PC-9 (cell line): Measurements from ENCODE around the gene NSUN7. TPM values are rescaled to one million over a fixed set of nuclear protein-coding genes. Genes with fewer than 3 reads are reported as not detected.
A peak's percentile ranks its signal among the peaks of the same experiment; 100 is the strongest.

Experiments used
- BruUV-seq: library from RNA; stranded (reverse); fragments of 400-500 nt; replicated peaks from 2 replicates; lab custom pipeline; 2021; lab: Mats Ljungman, UMichigan
- CTCF ChIA-PET: fragments of 300-600 bp; sonication (Branson Sonifier 250); formaldehyde crosslinking; loops from one replicate; lab custom pipeline; 2022; ENCODE audit warnings: antibody characterized with exemption; lab: Charles Lee
- POLR2A ChIA-PET: fragments of 300-600 bp; sonication (Branson Sonifier 250); formaldehyde crosslinking; loops from one replicate; lab custom pipeline; 2022; ENCODE audit warnings: antibody characterized with exemption; ENCODE audit not compliant: unreplicated experiment; lab: Charles Lee
- DNase-seq, 2 experiments: peaks; one replicate each; pipeline versions ENCODE4 v3.0.0 to v3.0.0-alpha.2; 2015 to 2022; ENCODE audit warnings: mixed read lengths in 1 of 2
- H2AFZ ChIP-seq: fragments of 200-600 bp; sonication (generic); 2 replicates; pipeline ENCODE4 v1.8.1; 2017; ENCODE audit warnings: antibody characterized with exemption
- H3F3A ChIP-seq: fragments of 200-600 bp; sonication (generic); 2 replicates; pipeline ENCODE4 v1.8.1; 2017; ENCODE audit warnings: antibody characterized with exemption, mild to moderate bottlenecking, low read depth; ENCODE audit not compliant: insufficient read depth
- H3K27ac ChIP-seq: fragments of 200-600 bp; sonication (generic); 2 replicates; pipeline ENCODE4 v1.6.1; 2016; ENCODE audit warnings: mixed run types
- H3K27me3 ChIP-seq: fragments of 200-600 bp; sonication (generic); 2 replicates; pipeline ENCODE4 v1.6.1; 2016; ENCODE audit warnings: low read depth, mixed run types; ENCODE audit not compliant: insufficient read depth
- H3K36me3 ChIP-seq: fragments of 200-600 bp; sonication (generic); 2 replicates; pipeline ENCODE4 v1.6.1; 2016; ENCODE audit warnings: low read depth, mixed run types
- H3K4me1 ChIP-seq: fragments of 200-600 bp; sonication (generic); replicated peaks from 2 replicates; pipeline ENCODE4 v1.6.1; 2016; ENCODE audit warnings: mixed run types; ENCODE audit not compliant: insufficient read depth
- H3K4me2 ChIP-seq: fragments of 200-600 bp; sonication (generic); 2 replicates; pipeline ENCODE4 v1.6.1; 2017; ENCODE audit warnings: mixed run types
- H3K4me3 ChIP-seq: fragments of 200-600 bp; sonication (generic); 2 replicates; pipeline ENCODE4 v1.6.1; 2016; ENCODE audit warnings: mixed run types
- H3K79me2 ChIP-seq: fragments of 200-600 bp; sonication (generic); 2 replicates; pipeline ENCODE4 v1.6.1; 2017; ENCODE audit warnings: low read depth, mixed run types
- H3K9me2 ChIP-seq: fragments of 200-600 bp; sonication (generic); 2 replicates; pipeline ENCODE4 v1.8.1; 2017; ENCODE audit warnings: mild to moderate bottlenecking; ENCODE audit not compliant: insufficient read depth
- H3K9me3 ChIP-seq: fragments of 200-600 bp; sonication (generic); 2 replicates; pipeline ENCODE4 v1.8.1; 2016; ENCODE audit warnings: low read depth; ENCODE audit not compliant: insufficient read depth
- H4K20me1 ChIP-seq: fragments of 200-600 bp; sonication (generic); 2 replicates; pipeline ENCODE4 v1.8.1; 2017; ENCODE audit not compliant: insufficient read depth
- EZH2 ChIP-seq: fragments of 200-600 bp; sonication (generic); IDR thresholded peaks from 2 replicates; pipeline ENCODE4 v1.8.0; 2017; ENCODE audit warnings: antibody characterized with exemption, low read depth
- intact Hi-C: fragments of 100-400 bp; cut with micrococcal nuclease; formaldehyde crosslinking; loops from one replicate; pipeline ENCODE4 v1.10.0; 2022; ENCODE audit not compliant: unreplicated experiment
- total RNA-seq: library from RNA; stranded (reverse); gene quantifications from 2 replicates; pipeline ENCODE4 v1.2.3, GENCODE V29; 2021
- TF ChIP-seq, protein P1 (sequence below): fragments of 200-600 bp; sonication (generic); conservative IDR thresholded peaks from 2 replicates; pipeline ENCODE4 v1.6.1; 2017; ENCODE audit warnings: mixed run types, antibody characterized with exemption, mild to moderate bottlenecking, moderate library complexity

Gene NSUN7
- total RNA-seq, 1 experiment from 2014 or later: 16.8 TPM

- intact Hi-C loops: no loop called here
- no TSS peak for BruUV-seq
- H3K9me2 ChIP-seq: no peaks in the 10 kb centered on the region
- H3K27me3 ChIP-seq: no peaks in the 10 kb centered on the region
- no peaks in the 10 kb centered on the region for H3K79me2 ChIP-seq
- peaks cover 36% of the 10 kb centered on the region for H3F3A ChIP-seq
- no peaks in the 10 kb centered on the region for H3K36me3 ChIP-seq
- peak; percentile 57 to 87 for DNase-seq
- H4K20me1 ChIP-seq: no peaks in the 10 kb centered on the region
- H3K9me3 ChIP-seq: no peaks in the 10 kb centered on the region
- peak overlapping the region; percentile 90 for H3K27ac ChIP-seq
- H3K4me2 ChIP-seq: peak overlapping the region; percentile 78
- H2AFZ ChIP-seq: peak overlapping the region; percentile 76
- TF ChIP-seq, protein P1, sequence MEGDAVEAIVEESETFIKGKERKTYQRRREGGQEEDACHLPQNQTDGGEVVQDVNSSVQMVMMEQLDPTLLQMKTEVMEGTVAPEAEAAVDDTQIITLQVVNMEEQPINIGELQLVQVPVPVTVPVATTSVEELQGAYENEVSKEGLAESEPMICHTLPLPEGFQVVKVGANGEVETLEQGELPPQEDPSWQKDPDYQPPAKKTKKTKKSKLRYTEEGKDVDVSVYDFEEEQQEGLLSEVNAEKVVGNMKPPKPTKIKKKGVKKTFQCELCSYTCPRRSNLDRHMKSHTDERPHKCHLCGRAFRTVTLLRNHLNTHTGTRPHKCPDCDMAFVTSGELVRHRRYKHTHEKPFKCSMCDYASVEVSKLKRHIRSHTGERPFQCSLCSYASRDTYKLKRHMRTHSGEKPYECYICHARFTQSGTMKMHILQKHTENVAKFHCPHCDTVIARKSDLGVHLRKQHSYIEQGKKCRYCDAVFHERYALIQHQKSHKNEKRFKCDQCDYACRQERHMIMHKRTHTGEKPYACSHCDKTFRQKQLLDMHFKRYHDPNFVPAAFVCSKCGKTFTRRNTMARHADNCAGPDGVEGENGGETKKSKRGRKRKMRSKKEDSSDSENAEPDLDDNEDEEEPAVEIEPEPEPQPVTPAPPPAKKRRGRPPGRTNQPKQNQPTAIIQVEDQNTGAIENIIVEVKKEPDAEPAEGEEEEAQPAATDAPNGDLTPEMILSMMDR: no peak
- TF ChIP-seq EZH2: no peak
- peak overlapping the region; percentile 39; the same call in 1 of the 2 replicates for H3K4me3 ChIP-seq
- ChIA-PET CTCF (no interaction called here), POLR2A (no interaction called here)
- H3K4me1 ChIP-seq: peaks cover 53% of the 10 kb centered on the region
Observed at GRCh38 chr4:40722576-40723161, 27.1 kb upstream of the NSUN7 start.

- ChIA-PET CTCF (no interaction called here), POLR2A (no interaction called here)
Observed at GRCh38 chr4:40723728-40724127, 26.0 kb upstream of the NSUN7 start.

DNA sequence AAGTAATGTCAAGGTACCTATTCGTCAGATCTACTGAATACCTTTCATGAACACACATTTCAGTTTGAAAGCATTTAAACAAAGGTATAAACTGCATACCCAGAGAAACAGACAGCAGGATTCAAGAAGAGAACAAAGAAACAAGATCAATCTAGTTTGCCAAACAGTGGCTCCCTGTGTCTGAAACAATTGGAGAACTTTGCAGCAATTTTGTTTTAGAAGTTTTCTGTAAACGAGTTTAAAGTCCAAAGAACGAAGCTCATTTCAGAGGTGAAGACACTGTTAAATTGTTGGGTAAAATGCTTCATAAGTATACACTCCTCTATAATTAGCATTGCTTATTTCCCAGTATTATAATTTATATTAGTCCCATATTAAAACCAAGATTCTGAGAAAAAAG, 21.4 kb upstream of the NSUN7 start:
- intact Hi-C loops: no loop called here
- Histone ChIP-seq H2AFZ (no peak overlapping the region), H3K4me2 (no peak overlapping the region), H3K4me1 (peaks cover 7% of the 10 kb centered on the region), H3K9me2 (no peaks in the 10 kb centered on the region), H3K9me3 (no peaks in the 10 kb centered on the region), H3K27ac (no peak overlapping the region), H3K27me3 (no peaks in the 10 kb centered on the region), H4K20me1 (no peaks in the 10 kb centered on the region), H3F3A (peaks cover 7% of the 10 kb centered on the region; the same call in 1 of the 2 replicates), H3K4me3 (no peak overlapping the region), H3K36me3 (no peaks in the 10 kb centered on the region), H3K79me2 (no peaks in the 10 kb centered on the region)
- POLR2A ChIA-PET: no interaction called here
- CTCF ChIA-PET: no interaction called here
- no TSS peak for BruUV-seq
- DNase-seq: no peak
- TF ChIP-seq, protein P1: no peak
- no peak for TF ChIP-seq EZH2

More at GRCh38 chr4:40723728-40724127, 26.0 kb upstream of the NSUN7 start:
- peak overlapping the region; percentile 90 for H3K27ac ChIP-seq
- H3K9me3 ChIP-seq: no peaks in the 10 kb centered on the region
- intact Hi-C loops: no loop called here
- H2AFZ ChIP-seq: no peak overlapping the region
- H3F3A ChIP-seq: peaks cover 36% of the 10 kb centered on the region
- H3K79me2 ChIP-seq: no peaks in the 10 kb centered on the region
- no peaks in the 10 kb centered on the region for H3K27me3 ChIP-seq
- BruUV-seq: no TSS peak
- peaks cover 43% of the 10 kb centered on the region for H3K4me1 ChIP-seq
- peak overlapping the region; percentile 78 for H3K4me2 ChIP-seq
- H3K9me2 ChIP-seq: no peaks in the 10 kb centered on the region
- no peak overlapping the region for H3K4me3 ChIP-seq
- no peak for DNase-seq
- no peaks in the 10 kb centered on the region for H4K20me1 ChIP-seq
- TF ChIP-seq, protein P1: no peak
- no peak for TF ChIP-seq EZH2
- H3K36me3 ChIP-seq: no peaks in the 10 kb centered on the region
